Peyer's patch (tissue), 4 donors: ENCODE results near the gene ZNF492.

Source experiments
- CTCF ChIP-seq, 6 experiments: fragments of 450-650 bp in 4 of 6; fragments of 200-600 bp in 2 of 6; sonication (generic) in 1 of 6; IDR thresholded peaks; one replicate each; pipeline ENCODE4 v1.5.1; 2017 to 2019; ENCODE audit warnings: antibody characterized with exemption in 6 of 6, mild to moderate bottlenecking in 3 of 6, moderate library complexity in 1 of 6
- POLR2A ChIP-seq, 2 donors: fragments of 450-650 bp; IDR thresholded peaks; one replicate each; pipeline ENCODE4 v1.5.1; 2017; ENCODE audit warnings: antibody characterized with exemption in 2 of 2, mild to moderate bottlenecking in 2 of 2, moderate library complexity in 2 of 2

- TF ChIP-seq CTCF (IDR thresholded peaks at IDR 0.05) (no peak), POLR2A (IDR thresholded peaks at IDR 0.05) (no peak)
Observed at GRCh38 chr19:22634450-22634827, 315 bp downstream of the ZNF492 start.
